DOHH2 (cell line): ENCODE results near the gene AHCYL1.

Experiments used
- H3F3A ChIP-seq: fragments of 200-600 bp; sonication (generic), shearing (Covaris generic); 2 replicates; pipeline ENCODE4 v1.6.0; 2016; ENCODE audit warnings: antibody characterized with exemption, mild to moderate bottlenecking; ENCODE audit not compliant: control insufficient read depth, insufficient read depth
- H3K27ac ChIP-seq: fragments of 200-600 bp; sonication (generic); 2 replicates; pipeline ENCODE4 v1.5.1; 2014; ENCODE audit warnings: low read depth, mild to moderate bottlenecking, low read length, moderate library complexity
- H3K27me3 ChIP-seq: fragments of 200-600 bp; sonication (generic); 2 replicates; pipeline ENCODE4 v1.6.1; 2014; ENCODE audit warnings: mild to moderate bottlenecking, low read length, mixed read lengths; ENCODE audit not compliant: control insufficient read depth
- H3K36me3 ChIP-seq: fragments of 200-600 bp; sonication (generic); 2 replicates; pipeline ENCODE4 v1.6.1; 2014; ENCODE audit warnings: mild to moderate bottlenecking, low read length, moderate library complexity, mixed read lengths; ENCODE audit not compliant: control insufficient read depth
- H3K4me1 ChIP-seq: fragments of 200-600 bp; sonication (generic); 2 replicates; pipeline ENCODE4 v1.6.1; 2014; ENCODE audit warnings: mild to moderate bottlenecking, low read length, mixed read lengths; ENCODE audit not compliant: control insufficient read depth
- H3K4me2 ChIP-seq: fragments of 200-600 bp; sonication (generic); 2 replicates; pipeline ENCODE4 v1.6.0; 2014; ENCODE audit warnings: mild to moderate bottlenecking, low read length, moderate library complexity
- H3K4me3 ChIP-seq: fragments of 200-600 bp; sonication (generic); 2 replicates; pipeline ENCODE4 v1.5.1; 2014; ENCODE audit warnings: mild to moderate bottlenecking, low read length, mixed read lengths
- H3K79me2 ChIP-seq: fragments of 200-600 bp; sonication (generic); 2 replicates; pipeline ENCODE4 v1.6.1; 2014; ENCODE audit warnings: mild to moderate bottlenecking, low read length, mixed read lengths; ENCODE audit not compliant: control insufficient read depth
- H3K9me2 ChIP-seq: fragments of 200-600 bp; sonication (generic); replicated peaks from 2 replicates; pipeline ENCODE4 v1.6.1; 2014; ENCODE audit warnings: mild to moderate bottlenecking, low read length, mixed read lengths; ENCODE audit not compliant: control insufficient read depth
- H3K9me3 ChIP-seq: fragments of 200-600 bp; sonication (generic); 2 replicates; pipeline ENCODE4 v1.6.1; 2014; ENCODE audit warnings: antibody characterized with exemption, low read length, mixed read lengths; ENCODE audit not compliant: control insufficient read depth, insufficient read depth
- H4K20me1 ChIP-seq: fragments of 200-600 bp; sonication (generic); 2 replicates; pipeline ENCODE4 v1.6.0; 2014; ENCODE audit warnings: low read depth, mild to moderate bottlenecking, antibody characterized with exemption, low read length, moderate library complexity; ENCODE audit not compliant: control insufficient read depth, insufficient read depth
- CTCF ChIP-seq: fragments of 200-600 bp; sonication (generic); IDR thresholded peaks from one replicate; pipeline ENCODE4 v1.5.1; 2014; ENCODE audit warnings: antibody characterized with exemption, mild to moderate bottlenecking, low read depth, low read length; ENCODE audit not compliant: poor library complexity, severe bottlenecking
- EZH2phosphoT487 ChIP-seq: fragments of 200-600 bp; sonication (generic); IDR thresholded peaks from 2 replicates; pipeline ENCODE4 v1.6.1; 2017; ENCODE audit warnings: borderline replicate concordance, mild to moderate bottlenecking, antibody characterized with exemption, low read length, moderate library complexity, mixed read lengths

AHCYL1 gene

GRCh38 chr1:110038271-110038670 is 53.7 kb downstream of the AHCYL1 start:
- no peak overlapping the region for H3K4me2 ChIP-seq
- H3K4me3 ChIP-seq: no peak overlapping the region
- H3K9me3 ChIP-seq: no peaks in the 10 kb centered on the region
- TF ChIP-seq CTCF (no peak), EZH2phosphoT487 (no peak)
- peaks cover 17% of the 10 kb centered on the region for H3K4me1 ChIP-seq
- no peak overlapping the region for H3K27ac ChIP-seq
- peaks cover 59% of the 10 kb centered on the region for H3K36me3 ChIP-seq
- H3K27me3 ChIP-seq: no peaks in the 10 kb centered on the region
- peaks cover 23% of the 10 kb centered on the region for H3K79me2 ChIP-seq
- H3F3A ChIP-seq: no peaks in the 10 kb centered on the region
- no peaks in the 10 kb centered on the region for H4K20me1 ChIP-seq
- no peaks in the 10 kb centered on the region for H3K9me2 ChIP-seq

GRCh38 chr1:110039641-110040040 is 55.1 kb downstream of the AHCYL1 start:
- peaks cover 21% of the 10 kb centered on the region for H3K79me2 ChIP-seq
- H3K4me3 ChIP-seq: no peak overlapping the region
- H3K4me2 ChIP-seq: no peak overlapping the region
- no peak for TF ChIP-seq EZH2phosphoT487
- TF ChIP-seq CTCF: no peak
- no peaks in the 10 kb centered on the region for H3F3A ChIP-seq
- no peak overlapping the region for H3K27ac ChIP-seq
- H3K9me3 ChIP-seq: no peaks in the 10 kb centered on the region
- peaks cover 72% of the 10 kb centered on the region for H3K36me3 ChIP-seq
- no peaks in the 10 kb centered on the region for H3K27me3 ChIP-seq
- peaks cover 10% of the 10 kb centered on the region for H3K4me1 ChIP-seq
- H3K9me2 ChIP-seq: no peaks in the 10 kb centered on the region
- no peaks in the 10 kb centered on the region for H4K20me1 ChIP-seq

GRCh38 chr1:110040548-110040947 is 56.0 kb downstream of the AHCYL1 start:
- Histone ChIP-seq H3K36me3 (peaks cover 79% of the 10 kb centered on the region), H3K9me2 (no peaks in the 10 kb centered on the region), H3K79me2 (peaks cover 12% of the 10 kb centered on the region)

More at GRCh38 chr1:110040548-110040947, 56.0 kb downstream of the AHCYL1 start:
- H4K20me1 ChIP-seq: no peaks in the 10 kb centered on the region
- no peak for TF ChIP-seq EZH2phosphoT487
- TF ChIP-seq CTCF: no peak
- no peak overlapping the region for H3K27ac ChIP-seq
- no peaks in the 10 kb centered on the region for H3K27me3 ChIP-seq
- H3K9me3 ChIP-seq: no peaks in the 10 kb centered on the region
- no peak overlapping the region for H3K4me3 ChIP-seq
- H3K4me1 ChIP-seq: peaks cover 6% of the 10 kb centered on the region
- H3K4me2 ChIP-seq: no peak overlapping the region
- no peaks in the 10 kb centered on the region for H3F3A ChIP-seq
